ENCODE data around the gene MRPS18C.
"Not testable (repeated sequence)": the region's sequence is repeated elsewhere in the genome, so short reads cannot be mapped to it uniquely, and the experiment has no call there.

Gene MRPS18C

DNA sequence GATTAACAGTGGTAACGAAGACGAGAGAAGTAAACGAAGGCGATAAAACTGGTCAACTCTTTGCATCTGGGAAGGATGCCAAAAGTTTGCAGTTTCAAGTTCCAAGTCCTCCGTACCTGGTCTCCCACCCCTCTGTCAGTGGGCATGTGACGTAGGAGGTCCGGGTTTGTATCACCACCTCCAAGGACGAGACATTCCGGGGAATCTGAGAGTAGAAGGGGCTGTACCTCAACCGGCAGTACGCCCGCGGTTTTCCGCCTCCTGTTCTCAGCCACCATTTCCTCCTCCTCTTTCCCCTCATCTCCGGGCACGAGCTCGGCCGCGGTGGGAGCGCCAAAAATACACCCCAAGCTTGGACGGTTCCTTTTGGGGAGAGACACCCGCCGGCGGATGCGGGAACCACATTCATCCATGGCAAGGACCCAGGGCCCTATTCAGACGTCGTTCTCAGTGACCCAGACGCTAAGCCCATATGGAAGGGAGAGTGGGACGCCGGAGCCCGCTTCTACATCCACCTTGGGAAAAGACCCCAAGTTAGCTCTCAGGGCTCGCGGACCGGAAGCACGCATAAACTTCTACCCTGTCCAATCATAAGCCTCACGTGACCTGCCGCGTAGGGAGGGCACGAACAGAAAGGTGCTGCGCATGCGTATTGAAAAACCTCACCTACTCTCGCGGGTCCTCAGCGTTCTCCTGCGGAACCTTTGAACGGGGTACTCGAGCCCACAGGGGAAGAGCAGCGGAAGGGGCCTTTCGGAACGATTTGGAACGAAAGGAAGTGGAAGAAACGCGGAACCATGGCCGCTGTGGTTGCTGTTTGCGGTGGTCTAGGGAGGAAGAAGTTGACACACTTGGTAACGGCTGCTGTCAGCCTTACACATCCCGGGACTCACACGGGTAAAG, at the start of gene MRPS18C, which contains the start of gene HELQ:
Gene MRPS18C, plus strand, starts transcription at position 778 of the 903 bp plus-strand sequence. Its CDS starts 20 bp downstream, at position 798.
Gene HELQ, minus strand, starts transcription at position 543 of the 903 bp plus-strand sequence. Its CDS starts 130 bp downstream, at position 413.
- DNase-seq, result peak; percentile 87

DNA sequence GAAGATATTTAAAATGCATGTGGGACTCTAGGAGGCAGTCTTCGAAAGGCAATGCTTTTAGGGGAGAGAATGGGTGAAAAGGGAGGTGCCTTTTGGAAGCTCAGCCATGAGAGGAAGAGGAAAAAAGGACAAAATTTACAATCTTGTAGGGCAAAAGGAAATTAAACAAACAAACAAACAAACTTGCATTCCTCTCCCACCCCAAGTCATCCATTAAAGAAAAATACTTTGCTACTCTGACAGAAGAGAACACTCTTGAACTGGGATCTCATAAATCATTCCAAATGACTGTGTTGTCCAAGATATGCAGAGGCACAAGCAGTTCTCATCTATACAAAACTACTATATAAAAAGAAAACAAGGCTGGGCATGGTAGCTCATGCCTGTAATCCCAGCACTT, 47.0 kb upstream of the MRPS18C start:
- DNase-seq, result no peak

DNA sequence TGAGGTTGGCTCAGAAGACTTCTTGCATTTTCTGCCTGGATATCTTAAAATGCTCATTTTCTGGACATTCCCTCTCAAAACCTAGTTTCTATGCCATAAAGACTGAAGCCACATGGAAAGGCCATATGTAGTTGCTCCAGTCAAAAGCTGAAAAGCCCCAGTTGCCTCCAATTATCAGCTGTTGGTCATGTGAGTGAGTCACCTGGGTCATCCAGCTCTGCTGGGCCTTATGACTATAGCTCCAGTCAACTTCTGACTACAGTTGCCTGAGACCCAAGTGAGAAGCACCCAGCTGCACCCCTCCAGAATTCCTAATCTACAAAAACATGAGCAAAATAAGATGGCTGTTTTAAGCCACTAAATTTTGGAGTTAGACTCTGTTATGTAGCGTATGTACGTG, 42.2 kb upstream of the MRPS18C start:
- no peak for DNase-seq

DNA sequence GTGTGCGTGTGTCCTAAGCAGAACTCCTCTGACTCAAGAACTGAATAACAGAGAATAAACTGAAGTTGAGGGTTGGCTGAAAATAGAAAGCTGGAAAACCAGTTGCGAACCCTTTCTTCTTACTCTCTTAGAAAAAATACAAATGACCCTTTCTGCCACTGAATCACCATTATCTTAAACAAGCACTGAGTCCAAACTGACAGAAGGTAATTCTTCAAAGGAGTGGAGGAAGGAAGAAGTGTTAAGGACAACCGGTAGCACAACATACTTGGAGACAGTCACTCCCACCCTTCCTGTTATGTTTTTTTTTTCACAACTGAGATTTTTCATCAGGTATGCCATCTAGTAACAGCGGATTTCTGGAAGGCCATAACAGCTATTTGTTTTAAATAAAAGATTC, 38.3 kb upstream of the MRPS18C start:
- no peak for DNase-seq

DNA sequence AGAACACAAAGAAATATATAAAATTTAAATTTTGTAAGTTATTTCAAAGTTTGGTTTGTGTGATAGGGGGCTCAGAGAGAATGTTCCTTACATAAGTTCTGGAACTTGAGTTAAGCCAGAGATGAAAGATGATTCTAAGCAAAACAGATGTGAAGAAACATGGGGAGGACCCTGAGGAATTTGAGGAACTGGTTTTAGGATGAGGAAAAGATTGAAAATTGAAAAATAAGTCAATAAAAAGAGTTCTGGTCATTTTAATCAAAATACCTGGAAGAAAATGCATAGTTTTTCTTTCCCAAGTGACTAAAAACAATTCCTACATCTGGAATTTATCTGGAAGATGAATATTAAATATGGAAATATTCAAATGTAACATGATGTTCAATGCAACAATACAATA, 37.6 kb upstream of the MRPS18C start:
- DNase-seq, result no peak

DNA sequence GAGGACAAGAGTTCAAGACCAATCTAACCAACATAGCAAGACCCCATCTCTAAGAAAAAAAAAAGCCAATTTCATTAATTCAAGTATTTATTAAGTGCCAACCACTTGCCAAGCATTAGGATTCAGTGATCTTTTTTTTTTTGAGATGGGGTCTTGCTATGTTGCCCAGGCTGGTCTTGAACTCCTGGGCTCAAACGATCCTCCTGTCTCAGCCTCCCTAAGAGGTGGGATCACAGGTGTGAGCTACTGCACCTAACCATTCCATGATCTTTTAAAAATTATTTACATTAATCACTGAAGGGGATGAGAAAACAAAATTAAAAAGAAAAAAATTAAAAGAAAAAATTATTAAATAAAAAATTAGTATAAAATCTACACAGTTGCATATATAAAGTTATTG, 24.7 kb upstream of the MRPS18C start:
- DNase-seq, result no peak

DNA sequence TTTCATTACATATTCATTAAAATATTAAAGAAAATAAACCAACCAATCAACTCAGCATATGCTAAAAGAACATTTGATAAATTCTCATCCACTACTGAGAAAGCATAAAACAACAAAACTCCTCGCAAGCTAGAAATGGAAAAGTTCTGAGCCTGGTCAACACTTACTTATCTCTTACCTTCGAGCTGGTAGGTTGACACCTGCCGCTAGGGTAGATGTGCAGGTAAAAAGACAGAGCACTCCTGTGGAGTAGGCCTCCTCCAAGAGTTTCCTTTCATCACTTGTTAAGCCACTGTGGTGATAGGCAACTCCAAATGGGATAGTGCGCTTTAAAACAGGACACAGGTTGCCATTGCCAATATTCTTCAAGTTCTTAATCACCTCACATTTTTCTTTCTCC, 19.2 kb upstream of the MRPS18C start:
- DNase-seq, result no peak

DNA sequence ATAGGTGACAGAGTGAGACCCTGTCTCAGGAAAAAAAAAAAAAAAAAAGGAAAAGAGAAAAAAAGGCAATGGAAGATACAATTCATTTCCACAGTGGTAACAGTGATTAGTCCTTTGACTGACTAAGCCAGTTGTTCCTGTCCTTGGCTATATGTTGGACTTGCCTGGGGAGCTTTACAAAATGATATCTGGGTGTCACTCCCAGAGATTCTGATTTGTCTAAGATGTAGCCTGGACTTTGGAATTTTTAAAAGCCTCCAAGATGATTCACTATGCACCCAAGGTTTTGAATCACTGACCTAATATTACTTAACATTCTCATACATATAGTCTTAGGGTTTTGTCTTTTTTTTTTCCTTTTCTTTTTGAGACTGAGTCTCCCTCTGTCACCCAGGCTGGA, 17.1 kb upstream of the MRPS18C start:
- no peak for DNase-seq

DNA sequence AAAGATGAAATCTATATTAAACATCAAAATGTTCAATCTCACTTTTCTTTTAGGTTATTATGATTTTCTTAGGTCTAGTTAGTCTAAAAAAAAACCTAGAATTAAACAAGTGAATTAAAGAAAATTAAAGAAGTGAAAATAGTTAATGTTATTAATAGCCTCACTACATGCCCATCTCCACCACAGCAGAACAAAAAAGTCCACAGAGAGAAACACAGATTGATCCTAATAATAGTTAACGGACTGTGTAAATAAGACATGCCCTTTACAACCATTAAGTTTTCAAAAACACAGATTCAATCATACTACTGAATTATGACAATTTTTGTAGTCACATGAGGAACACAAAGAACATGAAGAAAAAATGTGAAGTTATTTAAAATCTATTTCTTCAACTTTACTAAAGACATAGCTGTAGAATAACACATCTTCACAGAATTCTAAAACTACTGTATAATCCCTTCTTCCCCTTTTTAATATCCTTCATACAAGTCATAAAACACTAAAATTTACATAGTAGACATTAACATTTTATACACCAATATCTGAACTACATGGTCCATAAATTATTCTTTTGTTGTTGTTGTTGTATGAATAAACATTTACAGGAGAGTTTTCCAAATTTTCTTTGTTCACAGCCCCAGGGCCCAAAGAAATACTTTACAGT, 15.6 kb upstream of the MRPS18C start:
- DNase-seq, result no peak

DNA sequence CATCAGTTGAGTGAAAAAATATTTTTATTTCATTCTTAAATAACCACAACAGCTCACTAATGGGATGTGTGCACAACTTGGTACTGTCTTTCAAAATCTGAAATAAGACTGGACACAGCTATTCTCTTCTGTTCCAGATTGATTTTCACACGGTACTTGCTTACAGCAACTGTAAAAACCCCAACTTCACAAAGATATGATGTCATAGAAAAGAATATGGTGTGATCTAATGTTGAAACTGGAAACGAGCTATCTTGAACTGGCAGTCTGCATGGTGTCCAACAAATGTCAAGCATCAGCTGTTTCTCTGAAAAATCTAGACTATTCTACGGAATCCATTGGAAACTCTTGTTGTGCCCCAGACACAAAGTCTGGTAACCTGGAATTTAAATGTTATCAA, 15.0 kb upstream of the MRPS18C start:
- DNase-seq, result no peak

DNA sequence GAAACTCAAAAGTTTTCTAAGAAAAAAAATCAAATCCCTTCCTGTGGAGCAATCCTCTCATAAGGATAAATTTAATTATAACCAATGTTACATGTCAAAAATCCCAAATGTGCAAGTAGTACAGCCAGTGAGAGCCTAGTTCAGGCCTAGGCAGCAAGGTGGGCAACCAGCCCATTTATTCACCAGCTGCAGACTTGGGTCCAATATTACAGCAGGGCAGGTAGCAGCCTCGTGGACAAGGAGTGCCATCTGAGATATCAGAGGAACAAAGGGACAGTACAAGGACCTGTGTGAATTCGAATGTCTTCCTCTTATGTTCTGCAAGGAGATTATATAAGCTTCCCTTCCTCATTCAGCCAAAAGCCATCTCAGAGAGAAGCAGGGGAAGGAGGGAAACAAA, 6.8 kb upstream of the MRPS18C start:
- no peak for DNase-seq

DNA sequence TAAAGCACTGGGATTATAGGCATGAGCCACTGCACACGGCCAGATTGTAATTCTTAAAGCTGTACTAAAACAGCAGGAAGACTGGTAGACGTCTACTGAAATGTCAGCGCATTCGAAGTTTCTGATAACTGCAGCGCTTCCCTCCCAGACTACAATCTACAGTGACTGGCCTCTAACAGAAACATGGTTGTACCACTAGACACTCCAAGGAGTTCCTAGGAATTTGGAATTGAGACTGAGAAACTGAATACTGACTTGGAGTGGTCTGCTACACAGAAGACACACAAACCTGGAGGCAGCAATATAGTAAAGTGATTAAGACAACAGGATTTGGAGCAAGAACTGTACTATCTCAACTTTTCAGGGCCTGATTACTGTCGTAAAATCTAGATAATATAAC, 1.2 kb upstream of the MRPS18C start:
- DNase-seq, result no peak

DNA sequence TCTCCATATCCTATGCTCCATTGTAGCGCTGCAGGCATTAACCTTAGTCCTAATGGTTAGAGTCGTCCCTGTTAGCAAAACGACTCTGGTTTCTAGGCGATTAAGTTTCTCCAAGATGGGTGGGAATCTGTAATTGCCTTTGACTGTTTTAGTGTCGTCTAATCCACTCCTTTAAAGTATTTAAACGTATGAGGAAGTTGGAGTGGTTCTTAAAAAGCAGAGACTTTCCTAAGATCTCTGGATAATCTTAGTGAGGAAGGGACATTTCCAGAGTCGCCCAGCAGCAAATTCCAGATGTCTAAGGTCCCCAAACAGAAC, 285 bp downstream of the MRPS18C start:
- no peak for DNase-seq

DNA sequence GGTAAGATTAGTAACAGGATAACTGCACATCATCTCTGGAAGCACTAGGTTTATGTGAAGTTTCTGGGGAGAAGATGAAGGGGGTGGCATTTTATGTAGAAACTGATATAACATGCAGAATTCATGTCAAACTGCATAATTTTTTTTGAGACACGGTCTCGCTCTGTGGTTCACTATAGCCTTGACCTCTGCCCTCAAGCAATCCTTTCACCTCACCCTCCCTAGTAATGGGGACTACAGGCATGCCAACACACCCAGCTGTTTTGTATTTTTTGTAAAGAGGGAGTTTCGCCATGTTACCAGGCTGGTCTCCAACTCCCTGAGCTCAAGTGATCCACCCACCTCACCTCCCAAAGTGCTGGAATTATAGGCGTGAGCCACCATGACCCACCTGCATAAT, 17.6 kb downstream of the MRPS18C start:
- DNase-seq, result no peak

DNA sequence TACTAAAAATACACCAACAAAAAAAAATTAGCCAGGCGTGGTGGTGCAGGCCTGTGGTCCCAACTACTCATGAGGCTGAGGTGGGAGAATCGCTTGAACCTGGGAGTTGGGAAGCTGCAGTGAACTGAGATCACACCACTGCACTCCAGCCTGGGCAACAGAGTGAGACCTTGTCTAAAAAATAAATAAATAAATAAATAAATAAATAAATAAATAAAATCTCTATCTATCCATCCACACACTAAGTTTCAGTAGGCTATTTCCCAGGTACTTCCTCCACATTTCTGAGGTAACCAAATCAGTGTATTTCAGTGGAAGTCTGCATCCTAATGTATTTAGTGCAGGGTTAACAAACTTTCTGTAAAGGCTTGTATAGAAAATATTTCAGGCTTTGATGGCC, 18.1 kb downstream of the MRPS18C start:
- no peak for DNase-seq

DNA sequence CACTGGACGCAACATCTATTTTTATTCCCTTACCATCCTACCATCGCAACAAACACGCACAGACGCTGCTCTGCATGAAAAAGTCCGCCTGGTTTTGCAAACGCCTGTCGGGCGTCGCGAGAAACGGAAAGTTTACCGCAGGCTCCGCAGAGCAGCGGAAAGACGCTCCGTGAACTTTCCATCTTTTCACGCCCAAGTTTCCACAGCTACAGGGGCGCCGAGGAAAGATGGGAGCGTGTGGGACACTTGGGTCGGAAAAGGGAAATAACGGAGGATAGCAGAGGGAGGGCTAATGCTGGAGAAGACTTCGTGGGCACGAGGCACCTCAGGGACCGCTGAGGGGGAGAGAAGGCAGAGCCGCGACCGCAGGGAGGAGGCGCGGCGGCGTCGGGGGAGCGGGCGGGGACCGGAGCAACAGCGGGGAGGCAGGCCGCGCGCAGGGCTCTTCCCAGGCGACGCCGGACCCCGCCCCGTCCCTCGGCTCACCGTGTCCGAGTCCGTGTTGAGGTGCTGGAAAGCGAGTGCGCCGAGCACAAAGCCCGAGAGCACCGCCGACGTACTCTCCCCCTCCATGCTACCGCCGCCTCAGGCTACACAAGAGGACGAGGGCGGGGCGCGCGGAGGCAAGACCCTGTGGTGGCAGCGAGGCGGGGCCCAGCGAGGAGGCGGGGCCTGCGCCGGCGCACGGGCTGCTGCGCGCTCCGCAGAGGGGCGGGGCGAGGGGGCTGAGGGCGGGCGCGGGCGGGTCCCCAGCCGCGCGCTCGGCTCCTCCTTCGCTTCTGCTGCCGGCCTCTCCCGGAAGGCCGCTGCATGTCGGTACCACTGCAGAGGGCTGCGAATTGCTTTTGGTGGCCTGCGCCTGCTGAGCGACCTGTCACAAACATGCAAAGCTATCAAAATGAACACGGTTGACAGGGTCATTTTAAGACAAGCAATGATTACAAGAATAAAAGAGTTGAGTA, 28.9 kb downstream of the MRPS18C start, which contains the start of gene ABRAXAS1:
Gene ABRAXAS1, minus strand, starts transcription at position 601 of the 962 bp plus-strand sequence. Its CDS starts 28 bp downstream, at position 573.
- DNase-seq, result peak; percentile 77

DNA sequence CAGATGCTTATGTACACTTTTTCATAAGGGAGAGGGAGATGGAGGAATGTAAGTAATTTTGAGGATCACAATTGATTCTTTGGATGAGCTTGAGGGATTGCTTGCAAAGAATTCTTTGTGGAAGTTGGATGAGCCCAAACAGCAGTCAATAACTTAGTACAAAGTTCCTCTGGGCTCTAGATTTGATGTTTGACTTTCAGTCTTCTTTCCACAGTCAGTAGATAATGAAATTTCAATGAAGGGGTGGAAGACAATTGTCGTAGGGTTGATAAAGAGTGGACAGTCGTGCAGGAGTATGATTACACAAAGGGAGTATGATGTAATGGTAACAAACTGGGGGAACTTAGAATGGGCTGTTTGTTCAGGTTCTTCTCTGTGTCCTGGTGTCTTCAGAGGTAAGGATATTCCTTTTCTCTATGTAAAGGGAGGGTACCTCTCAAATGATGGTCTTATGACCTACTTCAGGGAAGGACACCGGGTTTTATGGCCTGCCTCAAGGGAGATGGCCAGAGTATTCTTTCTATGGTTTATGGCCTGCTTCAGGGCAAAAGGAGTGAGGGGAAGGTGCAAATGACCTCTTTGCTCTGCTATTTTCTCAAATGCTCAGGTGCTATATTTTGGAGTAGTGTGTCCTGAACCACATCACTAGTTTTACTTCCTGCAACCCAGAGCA, 30.7 kb downstream of the MRPS18C start:
- DNase-seq, result no peak

DNA sequence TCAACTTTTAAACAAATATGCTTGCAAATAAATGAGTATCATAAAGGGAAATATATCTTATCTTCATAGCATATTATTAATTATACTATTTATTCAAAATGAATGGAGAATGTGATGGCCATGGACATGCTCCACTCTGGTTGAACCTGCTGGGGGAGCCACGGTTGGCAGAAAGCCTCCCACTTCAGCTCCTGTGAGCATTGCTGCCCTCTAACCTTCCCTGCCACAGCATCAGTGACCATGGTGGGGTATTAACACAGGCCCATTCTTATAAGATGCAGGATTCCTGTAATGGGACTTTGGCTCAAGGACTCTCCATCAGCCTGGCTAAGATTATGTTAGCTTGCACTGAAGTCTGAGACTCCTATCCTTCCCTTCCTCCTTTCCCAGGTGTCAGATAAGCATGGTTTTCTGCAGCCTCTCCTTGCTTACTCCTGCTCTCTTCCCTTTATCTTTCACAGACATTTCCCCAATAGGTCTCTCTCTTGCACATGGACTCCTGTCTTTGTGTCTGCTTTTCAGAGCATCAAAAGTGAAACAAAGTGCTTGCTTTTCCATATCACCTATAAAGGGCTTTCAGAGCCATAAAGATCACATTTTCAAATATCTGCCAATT, 34.0 kb downstream of the MRPS18C start:
- no peak for DNase-seq

DNA sequence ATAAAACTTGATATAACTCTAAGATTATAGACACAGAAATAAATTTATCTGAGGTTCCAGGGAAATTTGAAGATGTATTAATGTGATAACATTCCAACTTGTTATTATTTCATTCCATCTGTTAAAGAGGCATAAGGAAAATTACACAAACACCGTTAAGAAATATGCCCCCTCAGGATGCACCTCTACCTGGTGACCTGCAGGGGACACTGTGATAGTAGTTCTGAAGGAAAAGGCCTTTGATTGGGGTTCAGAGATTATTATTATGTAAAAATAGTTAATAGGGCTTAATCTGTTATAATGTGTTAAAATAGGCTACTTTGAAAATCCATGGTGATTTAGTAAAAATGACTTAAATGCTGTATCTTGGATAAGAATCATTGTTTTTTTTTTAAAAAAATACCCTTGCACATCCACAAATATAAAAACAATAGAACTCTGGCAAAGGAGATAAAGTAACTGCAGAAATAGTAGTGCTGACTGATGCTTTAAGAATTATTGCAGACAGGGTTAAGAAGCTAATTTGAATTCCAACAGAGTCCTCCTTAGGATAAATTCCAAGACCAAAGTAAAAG, 35.1 kb downstream of the MRPS18C start:
- no peak for DNase-seq

DNA sequence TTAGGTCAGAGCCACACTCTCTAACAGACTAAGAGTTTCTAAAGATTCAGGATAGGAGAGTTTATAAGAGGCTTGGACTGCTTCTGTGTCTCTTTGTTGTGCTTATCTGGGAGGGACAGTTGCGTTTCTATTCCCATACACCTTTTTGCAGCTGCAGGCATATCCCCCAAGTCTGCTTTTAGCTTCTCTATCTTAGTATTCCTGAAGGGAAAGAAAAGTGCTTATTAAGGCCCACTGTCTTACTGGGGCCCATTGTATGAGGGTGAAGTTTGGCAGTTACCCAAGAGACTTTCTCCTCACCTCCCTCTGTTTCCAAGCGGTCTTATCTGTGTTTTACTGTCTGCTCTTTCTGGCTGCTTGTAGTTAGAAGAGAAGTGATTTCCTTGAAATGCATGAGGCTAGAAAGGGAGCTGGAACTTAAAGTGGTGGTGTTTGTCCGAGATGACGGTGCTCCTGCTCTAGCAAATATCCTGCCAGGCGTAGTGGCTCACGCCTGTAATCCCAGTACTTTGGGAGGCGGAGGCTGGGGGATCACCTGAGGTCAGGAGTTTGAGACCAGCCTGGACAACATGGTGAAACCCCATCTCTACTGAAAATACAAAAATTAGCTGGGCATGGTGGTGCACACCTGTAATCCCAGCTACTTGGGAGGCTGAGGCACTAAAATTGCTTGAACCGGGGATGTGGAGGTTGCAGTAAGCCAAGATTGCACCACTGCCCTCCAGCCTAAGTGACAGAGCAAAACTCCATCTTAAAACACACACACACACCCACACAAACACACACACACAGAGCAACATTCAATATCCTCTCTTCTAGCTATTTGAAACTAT, 40.4 kb downstream of the MRPS18C start:
- not testable (repeated sequence) for DNase-seq

DNA sequence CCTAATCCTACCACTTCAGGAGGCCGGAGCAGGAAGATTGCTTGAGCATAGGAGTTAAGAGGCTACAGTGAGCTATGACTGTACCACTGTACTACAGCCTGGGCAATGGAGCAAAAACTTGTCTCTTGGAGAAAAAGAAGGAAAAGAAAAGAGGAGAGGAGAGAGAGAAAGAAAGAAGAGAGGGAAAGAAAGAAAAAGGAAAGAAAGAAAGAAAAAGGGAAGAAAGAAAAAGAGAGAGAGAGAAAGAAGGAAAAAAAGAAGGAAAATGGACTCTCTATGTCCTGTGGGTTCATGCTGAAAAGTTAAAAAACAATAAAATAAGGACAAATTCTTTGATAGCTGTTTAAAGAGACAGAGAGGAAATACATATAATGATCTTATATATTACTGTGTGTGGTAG, 42.3 kb downstream of the MRPS18C start:
- DNase-seq, result no peak
